Fibroblast of mammary gland (primary cell): ENCODE results near the gene STX8.

Experiments used
- DNase-seq: peaks from one replicate; pipeline ENCODE4 v3.0.0-alpha.2; 2010; ENCODE audit warnings: low read depth
- H3K4me3 ChIP-seq: 2 replicates; pipeline ENCODE4 v1.5.1; 2011; ENCODE audit warnings: low read depth, mild to moderate bottlenecking, low read length, moderate library complexity; ENCODE audit not compliant: control insufficient read depth
- CTCF ChIP-seq: conservative IDR thresholded peaks from 2 replicates; pipeline ENCODE4 v1.5.1; 2011; ENCODE audit warnings: low read depth, low read length, inconsistent platforms; ENCODE audit not compliant: control insufficient read depth, insufficient read depth

The STX8 gene

GRCh38 chr17:9439851-9440250 lies 135.8 kb downstream of the STX8 start:
- DNase-seq: no peak
- no peak for TF ChIP-seq CTCF
- no peak overlapping the region for H3K4me3 ChIP-seq

- DNase-seq: peak; percentile 60
- no peak overlapping the region for H3K4me3 ChIP-seq
- TF ChIP-seq CTCF: no peak
Measured at GRCh38 chr17:9436630-9437029, 139.0 kb downstream of the STX8 start.

- no peak overlapping the region for H3K4me3 ChIP-seq
- DNase-seq: no peak
Measured at GRCh38 chr17:9435165-9435564, 140.5 kb downstream of the STX8 start.

GRCh38 chr17:9434642-9435057 lies 141.0 kb downstream of the STX8 start:
- no peak for TF ChIP-seq CTCF

More at GRCh38 chr17:9435165-9435564, 140.5 kb downstream of the STX8 start:
- TF ChIP-seq CTCF: no peak

GRCh38 chr17:9432934-9433421 lies 142.6 kb downstream of the STX8 start:
- peak; percentile 59 for DNase-seq
- H3K4me3 ChIP-seq: no peak overlapping the region
- no peak for TF ChIP-seq CTCF

More at GRCh38 chr17:9434642-9435057, 141.0 kb downstream of the STX8 start:
- H3K4me3 ChIP-seq: no peak overlapping the region
- DNase-seq: peak; percentile 8

- DNase-seq: peak; percentile 69
- H3K4me3 ChIP-seq: no peak overlapping the region
- TF ChIP-seq CTCF: no peak
Measured at GRCh38 chr17:9432134-9432885, 143.3 kb downstream of the STX8 start.
